ENCODE results near the gene USP36. TPM values are rescaled to one million over a fixed set of nuclear protein-coding genes. Genes with fewer than 3 reads are reported as not detected.

USP36 gene
- total RNA-seq, 1 experiment from 2014 or later = 113 TPM

GRCh38 chr17:78804777-78805176, 35.8 kb downstream of the USP36 start:
- in situ Hi-C loops (cut with HindIII; ENCODE audit: low pct_unique_long_range_greater_than_20kb, low sequenced_read_pairs) (no loop called here), intact Hi-C loops (cut with micrococcal nuclease; ENCODE audit: unreplicated experiment) (no loop called here)
- peaks cover 16% of the 10 kb centered on the region; the same call in 1 of the 2 replicates for H3K36me3 ChIP-seq (ENCODE audit: control insufficient read depth, insufficient read depth, low read length)
- TF ChIP-seq REST (IDR thresholded peaks at IDR 0.05; ENCODE audit: insufficient read depth in 1 of 2, low read depth in 2 of 2, low read length in 1 of 2) = no peak
- TF ChIP-seq CTCF (IDR thresholded peaks at IDR 0.05) = no peak
- no peak for ATAC-seq
- no peaks in the 10 kb centered on the region for H3K9me3 ChIP-seq (ENCODE audit: control insufficient read depth, insufficient read depth, low read depth, low read length)
- DNase-seq (ENCODE audit: low read depth, low spot score) = no peak
- no peak overlapping the region for H3K27ac ChIP-seq (ENCODE audit: low read length)
- H3K4me1 ChIP-seq (ENCODE audit: control insufficient read depth, insufficient read depth, low read length) = no peaks in the 10 kb centered on the region
- no peak overlapping the region for H3K4me3 ChIP-seq (ENCODE audit: low read depth in 2 of 2, low read length in 2 of 2)
- CTCF ChIA-PET = no interaction called here
- POLR2A ChIA-PET = no interaction called here
- no peaks in the 10 kb centered on the region for H3K27me3 ChIP-seq (ENCODE audit: control insufficient read depth, insufficient read depth, low read length)
- BruUV-seq (replicated peaks) = no TSS peak

- POLR2A ChIA-PET = interaction anchor here (0.7 kb wide), 1 partner anchor 149 kb away, joined by 8 read pairs; no protein-coding TSS in a partner anchor
- no TSS peak for BruUV-seq (replicated peaks)
- in situ Hi-C loops (cut with HindIII; ENCODE audit: low pct_unique_long_range_greater_than_20kb, low sequenced_read_pairs) (no loop called here), intact Hi-C loops (cut with micrococcal nuclease; ENCODE audit: unreplicated experiment) (no loop called here)
- Histone ChIP-seq H3K4me1 (ENCODE audit: control insufficient read depth, insufficient read depth, low read length) (no peaks in the 10 kb centered on the region), H3K27me3 (ENCODE audit: control insufficient read depth, insufficient read depth, low read length) (no peaks in the 10 kb centered on the region), H3K36me3 (ENCODE audit: control insufficient read depth, insufficient read depth, low read length) (0 out of 2 replicates have a peak, but pooled peaks cover 11% of the 10 kb centered on the region), H3K4me3 (ENCODE audit: low read depth in 2 of 2, low read length in 2 of 2) (no peak overlapping the region), H3K9me3 (ENCODE audit: control insufficient read depth, insufficient read depth, low read depth, low read length) (no peaks in the 10 kb centered on the region), H3K27ac (ENCODE audit: low read length) (no peak overlapping the region)
- ATAC-seq = no peak
- no peak for TF ChIP-seq REST (IDR thresholded peaks at IDR 0.05; ENCODE audit: insufficient read depth in 1 of 2, low read depth in 2 of 2, low read length in 1 of 2)
- no peak for TF ChIP-seq CTCF (IDR thresholded peaks at IDR 0.05)
- CTCF ChIA-PET = interaction anchor here (0.6 kb wide), 2 partner anchors 18 to 172 kb away, joined by 5 to 8 read pairs; no protein-coding TSS in a partner anchor
- no peak for DNase-seq (ENCODE audit: low read depth, low spot score)
Observed at GRCh38 chr17:78803186-78803845, 37.3 kb downstream of the USP36 start.
